Left ventricle myocardium inferior (tissue), 1 donor: ENCODE measurements around the gene PDK3. TPM values are rescaled to one million over a fixed set of nuclear protein-coding genes. Genes with fewer than 3 reads are reported as not detected.
A peak's percentile ranks its signal among the peaks of the same experiment; 100 is the strongest.

Experiments
- DNase-seq: peaks from one replicate; pipeline ENCODE4 v3.0.0-alpha.2; 2020
- H3K27ac ChIP-seq: fragments of 200-600 bp; replicated peaks from 2 replicates; pipeline ENCODE4 v1.8.0; 2021
- H3K27me3 ChIP-seq: fragments of 200-600 bp; 2 replicates; pipeline ENCODE4 v1.8.0; 2021; ENCODE audit warnings: low read depth
- H3K36me3 ChIP-seq: fragments of 200-600 bp; 2 replicates; pipeline ENCODE4 v1.8.0; 2021
- H3K4me1 ChIP-seq: fragments of 200-600 bp; 2 replicates; pipeline ENCODE4 v1.8.0; 2021
- H3K4me3 ChIP-seq: fragments of 200-600 bp; 2 replicates; pipeline ENCODE4 v1.8.0; 2021; ENCODE audit warnings: mild to moderate bottlenecking, moderate library complexity
- H3K9me3 ChIP-seq: fragments of 200-600 bp; replicated peaks from 2 replicates; pipeline ENCODE4 v1.8.0; 2021
- intact Hi-C: fragments of 100-400 bp; cut with micrococcal nuclease; formaldehyde crosslinking; loops from one replicate; pipeline ENCODE4 v1.11.0; 2022
- total RNA-seq: library from RNA; stranded (reverse); fragmentation: NEBNext Ultra II Directional; extraction: Animal tissue kit (Norgen Biotek cat#: 25700); gene quantifications from one replicate; pipeline ENCODE4 v1.2.1, GENCODE V29; 2021
- TF ChIP-seq, protein P1 (sequence below): fragments of 200-600 bp; IDR thresholded peaks from 2 replicates; pipeline ENCODE4 v1.8.0; 2021; ENCODE audit warnings: antibody characterized with exemption, mild to moderate bottlenecking, borderline replicate concordance
- donor health status: DM: no; HTN: yes; CAD: no; lungs with severe emphysema.

PDK3 gene
- total RNA-seq, 1 donor from 2014 or later: 10.7 TPM

DNA sequence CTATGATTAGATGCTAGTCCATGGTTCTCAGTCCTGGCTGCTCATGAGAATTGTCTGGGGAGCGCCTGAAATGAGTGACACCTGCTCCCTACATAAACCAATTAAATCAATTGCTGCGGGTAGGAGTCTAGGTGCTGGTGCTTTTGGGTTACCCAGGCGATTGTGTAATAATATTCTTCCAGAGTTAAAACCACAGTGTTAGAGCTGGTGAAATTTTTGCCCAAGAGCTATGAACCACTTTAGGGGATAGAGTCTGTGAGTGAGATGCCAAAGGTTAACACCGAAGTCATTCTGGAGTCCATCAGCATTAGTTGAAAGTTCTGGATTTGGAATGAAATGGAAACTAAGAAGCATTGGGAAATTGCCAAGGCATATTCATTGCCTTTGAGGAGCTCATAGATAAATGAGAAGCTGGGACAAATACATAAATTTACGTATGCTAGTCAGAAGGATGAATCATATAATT lies 15.3 kb downstream of the PDK3 start:
- Histone ChIP-seq H3K27me3 (no peaks in the 10 kb centered on the region), H3K4me1 (peaks cover 6% of the 10 kb centered on the region), H3K4me3 (no peak overlapping the region), H3K27ac (peak overlapping the region; percentile 16), H3K9me3 (no peaks in the 10 kb centered on the region), H3K36me3 (no peaks in the 10 kb centered on the region)
- no peak for DNase-seq
- intact Hi-C loops: no loop called here
- TF ChIP-seq, protein P1, sequence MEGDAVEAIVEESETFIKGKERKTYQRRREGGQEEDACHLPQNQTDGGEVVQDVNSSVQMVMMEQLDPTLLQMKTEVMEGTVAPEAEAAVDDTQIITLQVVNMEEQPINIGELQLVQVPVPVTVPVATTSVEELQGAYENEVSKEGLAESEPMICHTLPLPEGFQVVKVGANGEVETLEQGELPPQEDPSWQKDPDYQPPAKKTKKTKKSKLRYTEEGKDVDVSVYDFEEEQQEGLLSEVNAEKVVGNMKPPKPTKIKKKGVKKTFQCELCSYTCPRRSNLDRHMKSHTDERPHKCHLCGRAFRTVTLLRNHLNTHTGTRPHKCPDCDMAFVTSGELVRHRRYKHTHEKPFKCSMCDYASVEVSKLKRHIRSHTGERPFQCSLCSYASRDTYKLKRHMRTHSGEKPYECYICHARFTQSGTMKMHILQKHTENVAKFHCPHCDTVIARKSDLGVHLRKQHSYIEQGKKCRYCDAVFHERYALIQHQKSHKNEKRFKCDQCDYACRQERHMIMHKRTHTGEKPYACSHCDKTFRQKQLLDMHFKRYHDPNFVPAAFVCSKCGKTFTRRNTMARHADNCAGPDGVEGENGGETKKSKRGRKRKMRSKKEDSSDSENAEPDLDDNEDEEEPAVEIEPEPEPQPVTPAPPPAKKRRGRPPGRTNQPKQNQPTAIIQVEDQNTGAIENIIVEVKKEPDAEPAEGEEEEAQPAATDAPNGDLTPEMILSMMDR: no peak

DNA sequence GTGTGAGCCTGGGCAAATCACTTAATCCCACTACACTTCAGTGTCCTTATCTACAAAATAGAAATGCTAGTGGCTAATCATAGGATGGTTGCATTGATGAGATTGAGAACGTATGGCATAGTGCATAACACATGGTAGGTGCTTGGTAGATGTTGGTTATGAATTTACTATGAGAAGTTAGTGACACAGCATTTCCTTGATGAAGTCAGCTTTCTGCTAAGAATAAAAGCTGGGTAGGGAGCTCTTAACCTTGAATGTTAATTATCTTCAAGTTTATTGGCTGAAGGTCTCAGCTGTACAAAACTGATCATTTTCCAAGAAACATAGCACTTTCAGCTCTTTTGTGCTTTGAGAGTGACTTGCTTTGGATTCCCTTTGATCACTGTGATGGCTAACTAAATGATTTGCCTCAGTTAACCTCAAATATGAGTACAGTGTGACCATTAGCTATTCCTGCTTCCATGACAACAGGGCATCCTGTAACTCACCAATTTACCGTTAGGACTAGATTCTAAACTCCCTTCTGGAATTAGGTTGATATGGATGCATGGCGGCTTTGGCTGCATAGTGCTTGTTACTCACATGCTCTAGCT lies 17.8 kb downstream of the PDK3 start:
- Histone ChIP-seq H3K9me3 (no peaks in the 10 kb centered on the region), H3K27ac (no peak overlapping the region), H3K4me3 (no peak overlapping the region), H3K27me3 (no peaks in the 10 kb centered on the region), H3K4me1 (peaks cover 6% of the 10 kb centered on the region), H3K36me3 (no peaks in the 10 kb centered on the region)
- intact Hi-C loops: no loop called here
- DNase-seq: no peak
- TF ChIP-seq, protein P1: no peak

DNA sequence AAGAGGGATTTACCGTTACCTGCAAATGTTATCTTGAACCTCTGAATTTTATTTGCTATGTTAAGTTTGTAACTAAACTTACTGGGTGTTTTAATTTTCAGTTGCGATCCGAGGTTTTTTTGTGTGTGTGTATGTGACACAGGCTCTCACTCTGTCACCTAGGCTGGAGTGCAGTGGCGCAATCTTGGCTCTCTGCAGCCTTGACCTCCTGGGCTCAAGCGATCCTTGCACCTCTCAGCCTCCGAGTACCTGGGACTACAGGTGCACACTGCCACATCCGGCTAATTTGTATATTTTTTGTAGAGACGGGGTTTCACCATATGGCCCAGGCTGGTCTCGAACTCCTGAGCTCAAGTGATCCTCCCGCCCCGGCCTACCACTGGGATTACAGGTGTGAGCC lies 18.5 kb downstream of the PDK3 start:
- intact Hi-C loops: no loop called here

DNA sequence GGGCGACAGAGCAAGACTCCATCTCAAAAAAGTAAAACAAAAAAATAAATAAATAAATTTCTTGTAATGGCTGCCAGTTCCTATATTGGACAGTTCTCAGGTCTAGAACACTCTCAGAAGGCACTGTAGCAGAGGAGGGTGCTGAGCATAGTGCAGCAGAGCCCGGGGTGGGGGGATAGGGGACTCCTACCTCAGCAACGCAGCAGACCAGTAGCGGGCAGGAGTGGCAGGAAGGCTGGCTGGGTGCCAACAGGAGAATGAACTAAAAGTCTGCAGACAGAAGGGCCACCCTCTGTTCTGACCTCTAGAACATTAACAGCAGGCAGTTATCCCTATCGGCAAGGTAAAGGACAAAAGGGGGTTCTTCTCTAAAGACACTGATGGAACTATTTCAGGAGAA lies 20.2 kb downstream of the PDK3 start:
- no peaks in the 10 kb centered on the region for H3K9me3 ChIP-seq
- no peak overlapping the region for H3K27ac ChIP-seq
- intact Hi-C loops: no loop called here
- TF ChIP-seq, protein P1: no peak
- DNase-seq: no peak
- no peaks in the 10 kb centered on the region for H3K36me3 ChIP-seq
- H3K4me3 ChIP-seq: no peak overlapping the region
- no peaks in the 10 kb centered on the region for H3K4me1 ChIP-seq
- H3K27me3 ChIP-seq: no peaks in the 10 kb centered on the region

More for the DNA sequence above, 18.5 kb downstream of the PDK3 start:
- Histone ChIP-seq H3K36me3 (no peaks in the 10 kb centered on the region), H3K4me3 (no peak overlapping the region), H3K9me3 (no peaks in the 10 kb centered on the region), H3K4me1 (peaks cover 6% of the 10 kb centered on the region), H3K27ac (no peak overlapping the region), H3K27me3 (no peaks in the 10 kb centered on the region)
- TF ChIP-seq, protein P1: no peak
- no peak for DNase-seq

DNA sequence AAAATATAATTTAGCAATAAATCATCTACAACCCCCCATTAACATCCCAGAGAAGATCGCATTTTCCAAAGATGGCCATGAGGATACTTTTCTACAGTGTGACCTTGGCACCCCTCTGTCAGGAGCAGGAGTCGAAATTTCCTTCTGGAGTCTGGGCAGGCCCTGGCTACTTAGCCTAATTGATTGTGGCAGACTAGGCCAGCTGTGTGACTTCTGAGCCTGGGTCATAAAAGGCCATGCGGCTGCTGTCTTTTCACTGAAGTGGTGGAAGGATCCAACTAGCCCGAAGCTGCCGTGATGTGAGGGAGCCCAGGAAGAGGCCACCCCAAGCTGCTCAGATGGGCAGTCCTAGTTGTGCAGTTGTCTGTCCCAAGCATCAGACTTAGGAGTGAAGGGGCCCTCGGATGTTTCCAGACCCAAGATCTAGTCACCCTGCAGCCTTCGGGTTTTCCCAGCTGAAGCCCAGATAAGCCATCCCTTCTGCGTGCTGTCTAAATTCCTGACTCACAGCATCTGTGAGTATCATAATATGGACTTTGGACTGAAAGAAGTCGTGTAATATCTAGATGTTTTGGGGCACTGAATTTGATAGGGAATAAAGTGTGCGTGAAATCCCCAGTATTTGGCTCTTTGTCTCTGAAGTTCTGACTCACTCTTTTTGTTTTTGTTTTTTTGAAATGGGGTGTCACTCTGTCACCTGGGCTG lies 21.0 kb downstream of the PDK3 start:
- Histone ChIP-seq H3K27me3 (no peaks in the 10 kb centered on the region), H3K4me1 (no peaks in the 10 kb centered on the region), H3K36me3 (no peaks in the 10 kb centered on the region), H3K4me3 (no peak overlapping the region), H3K27ac (no peak overlapping the region), H3K9me3 (no peaks in the 10 kb centered on the region)
- TF ChIP-seq, protein P1: no peak
- intact Hi-C loops: no loop called here
- DNase-seq: no peak
